CD4-positive, alpha-beta T cell treated with Interleukin-17A for 1 hour (primary cell): ENCODE results near the gene BIRC2.

Experiments used
- DNase-seq: peaks from one replicate; pipeline ENCODE4 v3.0.0-alpha.2; 2020

The BIRC2 gene

GRCh38 chr11:102346748-102347461 is at the start of gene BIRC2:
BIRC2 (plus strand) TSS chr11:102347214; CDS start chr11:102349855, 2,641 bp downstream.
- DNase-seq: peak; percentile 94

GRCh38 chr11:102300837-102301236 is 46.2 kb upstream of the BIRC2 start:
- peak; percentile 71 for DNase-seq

DNA sequence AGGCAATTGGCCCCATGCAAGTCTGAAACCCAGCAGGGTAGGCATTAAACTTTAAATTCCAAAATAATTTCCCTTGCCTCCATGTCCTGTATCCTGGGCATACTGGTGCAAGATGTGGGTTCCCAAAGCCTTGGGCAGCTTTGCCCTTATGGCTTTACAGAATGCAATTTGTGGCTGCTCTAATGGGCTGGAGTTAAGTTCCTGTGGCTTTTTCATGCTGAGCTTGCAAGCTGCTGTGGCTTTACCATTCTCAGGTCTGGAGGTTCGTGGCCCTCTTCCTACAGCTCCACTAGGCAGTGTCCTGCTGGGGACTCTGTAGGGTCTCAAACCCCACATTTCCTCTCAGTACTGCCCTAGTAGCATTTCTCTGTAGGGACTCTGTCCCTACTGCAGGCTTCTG is 44.8 kb upstream of the BIRC2 start:
- no peak for DNase-seq

DNA sequence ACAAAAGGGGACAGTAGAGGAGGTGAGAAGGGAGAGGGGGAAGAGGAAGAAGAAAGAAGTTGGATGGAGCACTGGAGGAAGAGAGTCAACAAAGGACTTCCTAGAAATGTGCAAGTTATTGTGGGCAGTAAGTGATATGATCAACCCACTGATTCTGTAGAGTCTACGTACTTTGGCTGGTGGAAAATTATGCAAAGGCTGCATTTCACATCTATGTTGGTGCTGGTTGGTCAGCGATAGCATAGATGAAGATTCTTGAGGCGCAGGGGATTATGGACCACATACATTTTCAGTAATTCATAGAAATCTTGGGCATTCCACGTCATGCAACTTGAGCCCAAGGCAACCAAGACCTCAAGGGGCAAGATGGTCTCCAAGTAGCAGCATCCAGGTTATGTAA is 42.3 kb upstream of the BIRC2 start:
- DNase-seq: no peak

- DNase-seq: no peak
Observed at GRCh38 chr11:102305352-102306047, 41.5 kb upstream of the BIRC2 start.

- DNase-seq: peak; percentile 47
Observed at GRCh38 chr11:102306048-102306597, 40.9 kb upstream of the BIRC2 start.

- DNase-seq: peak; percentile 84
Observed at GRCh38 chr11:102306817-102307726, 39.9 kb upstream of the BIRC2 start.

DNA sequence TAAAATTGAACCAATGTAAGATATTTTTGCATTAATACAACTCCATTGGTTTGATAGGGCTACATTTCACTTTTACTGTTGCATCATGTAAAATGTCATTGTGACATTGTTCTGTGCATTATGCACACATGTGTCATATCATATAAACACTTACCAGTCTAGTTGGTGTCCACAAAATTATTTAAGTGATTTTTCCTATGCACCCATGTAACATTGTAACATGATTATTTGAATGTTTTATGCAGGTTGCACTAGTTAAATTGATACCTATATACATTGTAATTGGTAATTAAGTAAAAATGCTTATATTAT is 39.3 kb upstream of the BIRC2 start:
- DNase-seq: no peak

DNA sequence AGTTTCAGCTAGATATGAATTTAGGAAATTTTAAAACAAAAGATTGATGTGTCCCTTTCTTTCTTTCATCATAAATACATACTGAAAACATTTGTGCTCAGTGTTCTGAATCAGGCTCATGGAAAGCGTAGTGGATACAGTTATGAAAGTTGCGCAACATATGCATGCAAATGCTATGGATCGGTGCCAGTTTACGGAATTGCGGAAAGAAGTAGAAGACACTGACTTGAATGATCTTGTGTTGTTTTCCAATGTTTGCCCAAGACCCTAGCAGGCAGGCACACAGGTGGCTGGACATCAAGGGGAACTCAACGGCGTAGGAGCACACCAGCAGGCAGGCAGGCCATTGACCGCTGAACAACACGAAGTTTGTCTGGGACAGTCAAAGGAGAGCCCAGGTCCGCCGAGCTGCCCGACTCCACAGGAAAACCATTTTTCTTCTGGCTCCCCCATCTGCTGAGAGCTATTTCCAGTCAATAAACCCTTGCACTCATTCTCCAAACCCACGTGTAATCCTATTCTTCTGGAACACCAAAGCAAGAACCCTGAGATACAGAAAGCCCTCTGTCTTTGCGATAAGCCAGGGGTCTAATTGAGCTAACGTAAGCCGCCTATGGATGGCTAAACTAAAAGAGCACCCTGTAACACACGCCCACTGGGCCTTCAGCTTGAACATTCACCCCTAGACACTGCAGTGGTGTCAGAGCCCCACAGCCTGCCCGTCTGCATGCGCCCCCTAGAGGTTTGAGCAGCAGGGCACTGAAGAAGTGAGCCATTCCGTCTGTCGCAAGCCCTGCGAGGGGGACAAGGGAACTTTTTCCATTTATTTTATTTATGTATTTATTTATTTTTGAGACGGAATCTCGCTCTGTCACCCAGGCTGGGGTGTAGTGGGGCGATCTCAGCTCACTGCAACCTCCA is 37.1 kb upstream of the BIRC2 start:
- no peak for DNase-seq

DNA sequence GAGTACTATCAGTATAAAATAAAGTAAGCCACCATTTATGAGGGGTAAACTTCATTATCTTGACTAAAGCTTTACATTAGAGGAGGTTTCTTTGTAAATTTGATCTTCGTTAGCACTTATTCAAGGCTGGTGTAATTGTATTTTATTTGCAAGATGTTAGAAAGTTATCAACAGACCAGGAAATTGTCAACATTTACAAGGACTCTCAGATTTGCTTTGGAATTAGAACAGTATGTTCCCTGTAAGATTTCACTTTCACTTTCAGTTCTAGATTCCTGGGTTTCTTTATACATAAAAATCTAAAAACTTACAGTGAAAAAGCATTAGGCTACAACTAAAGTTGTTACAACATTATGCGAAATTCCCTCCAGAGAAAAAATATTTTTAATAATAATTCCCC is 34.3 kb upstream of the BIRC2 start:
- no peak for DNase-seq

DNA sequence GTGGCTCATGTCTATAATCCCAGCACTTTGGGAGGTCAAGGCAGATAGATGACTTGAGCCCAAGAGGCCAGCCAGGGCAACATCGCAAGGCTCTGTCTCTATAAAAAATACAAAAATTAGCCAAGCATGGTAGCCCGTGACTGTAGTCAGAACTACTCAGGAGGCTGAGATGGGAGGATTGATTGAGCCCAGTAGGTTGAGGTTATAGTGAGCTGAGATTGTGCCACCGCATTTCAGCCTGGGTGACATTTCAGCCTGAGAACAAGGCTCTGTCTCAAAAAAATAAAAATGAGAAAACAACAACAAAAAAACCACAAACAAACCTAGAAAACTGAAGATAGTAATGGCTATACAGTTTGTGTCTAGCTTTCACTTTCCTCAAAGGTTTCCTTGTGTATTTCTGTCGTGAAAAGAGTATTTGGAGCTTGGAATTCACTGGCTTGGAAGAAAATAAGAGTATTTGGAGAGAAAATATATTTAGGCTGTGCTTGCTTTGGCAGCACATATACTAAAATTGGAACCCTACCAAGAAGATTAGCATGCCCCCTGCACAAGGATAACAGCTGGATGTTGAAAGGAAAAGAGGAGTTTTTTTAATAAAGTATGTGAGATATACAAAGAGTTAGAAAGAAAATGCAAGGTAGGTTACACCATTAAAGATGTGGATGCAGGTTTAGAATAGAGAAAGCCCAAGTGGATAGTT is 33.6 kb upstream of the BIRC2 start:
- DNase-seq: peak; percentile 65

GRCh38 chr11:102314784-102315183 is 32.2 kb upstream of the BIRC2 start:
- DNase-seq: no peak

- DNase-seq: peak; percentile 64
Observed at GRCh38 chr11:102316346-102316904, 30.6 kb upstream of the BIRC2 start.

GRCh38 chr11:102317099-102317767 is 29.8 kb upstream of the BIRC2 start, which contains the start of gene BIRC3:
BIRC3 (plus strand) TSS chr11:102317484; CDS start chr11:102324510, 7,026 bp downstream.
- DNase-seq: peak; percentile 98

- DNase-seq: no peak
Observed at GRCh38 chr11:102317768-102318103, 29.3 kb upstream of the BIRC2 start.

GRCh38 chr11:102318469-102318868 is 28.5 kb upstream of the BIRC2 start:
- DNase-seq: peak; percentile 74

GRCh38 chr11:102319544-102319943 is 27.5 kb upstream of the BIRC2 start:
- DNase-seq: no peak

- DNase-seq: peak; percentile 36
Observed at GRCh38 chr11:102320188-102320587, 26.8 kb upstream of the BIRC2 start.

DNA sequence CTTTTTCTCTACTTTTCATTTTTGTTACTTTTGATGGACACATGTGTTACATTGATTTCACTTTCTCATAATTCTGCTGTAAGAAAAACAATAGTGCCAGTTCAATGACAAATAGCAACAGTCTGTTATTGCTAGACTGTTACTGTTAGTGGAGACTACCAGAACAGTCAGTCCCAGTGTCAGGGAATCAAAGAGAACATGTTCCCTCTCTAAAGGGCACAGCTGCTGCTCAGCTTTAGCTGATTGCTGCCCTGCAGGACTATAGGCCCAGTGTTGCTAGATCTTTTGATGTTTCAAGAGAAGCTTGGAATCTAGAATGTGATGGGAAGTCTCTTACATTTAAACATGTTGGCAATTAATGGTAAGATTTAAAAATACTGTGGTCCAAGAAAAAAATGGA is 26.3 kb upstream of the BIRC2 start:
- peak; percentile 37 for DNase-seq

DNA sequence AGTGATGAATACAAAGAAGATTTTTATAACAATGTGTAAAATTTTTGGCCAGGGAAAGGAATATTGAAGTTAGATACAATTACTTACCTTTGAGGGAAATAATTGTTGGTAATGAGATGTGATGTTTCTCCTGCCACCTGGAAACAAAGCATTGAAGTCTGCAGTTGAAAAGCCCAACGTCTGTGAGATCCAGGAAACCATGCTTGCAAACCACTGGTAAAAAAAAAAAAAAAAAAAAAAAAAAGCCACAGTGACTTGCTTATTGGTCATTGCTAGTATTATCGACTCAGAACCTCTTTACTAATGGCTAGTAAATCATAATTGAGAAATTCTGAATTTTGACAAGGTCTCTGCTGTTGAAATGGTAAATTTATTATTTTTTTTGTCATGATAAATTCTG is 24.5 kb upstream of the BIRC2 start:
- peak; percentile 62 for DNase-seq
